HEK293 (cell line): ENCODE results near the gene KIR3DL1.
"Not testable (repeated sequence)": the region's sequence is repeated elsewhere in the genome, so short reads cannot be mapped to it uniquely, and the experiment has no call there.

Source experiments
- CTCF ChIA-PET: fragments of 350-600 bp; formaldehyde crosslinking; extraction: SDS; loops from one replicate; lab custom pipeline; 2021; ENCODE audit warnings: antibody characterized with exemption; lab: Yijun Ruan, JAX
- POLR2A ChIA-PET: fragments of 300-600 bp; formaldehyde crosslinking; extraction: SDS; loops from one replicate; lab custom pipeline; 2020; ENCODE audit warnings: antibody characterized with exemption, inconsistent platforms; lab: Yijun Ruan, JAX
- H3K27ac ChIP-seq: fragments of 200-500 bp; sonication (Bioruptor generic); 2 replicates; pipeline ENCODE4 v1.5.1; 2014; ENCODE audit warnings: low read depth, low read length, control low read depth, inconsistent platforms; ENCODE audit errors: extremely low read depth
- H3K36me3 ChIP-seq, 2 experiments: fragments of 200-500 bp in 1 of 2; sonication (Bioruptor generic) in 1 of 2; 1 replicate in 1 of 2; 2 replicates in 1 of 2; pipeline ENCODE4 v1.5.1; 2014 to 2017; ENCODE audit warnings: inconsistent platforms in 2 of 2, low read length in 2 of 2; ENCODE audit not compliant: control insufficient read depth in 2 of 2, insufficient read depth in 1 of 2
- H3K4me1 ChIP-seq: fragments of 200-500 bp; sonication (Bioruptor generic); 2 replicates; pipeline ENCODE4 v1.5.1; 2014; ENCODE audit warnings: mild to moderate bottlenecking, low read length, inconsistent platforms; ENCODE audit not compliant: control insufficient read depth, insufficient read depth
- H3K4me3 ChIP-seq: 2 replicates; pipeline ENCODE4 v1.5.1; 2011; ENCODE audit warnings: low read depth, mild to moderate bottlenecking, control low read depth, low read length, moderate library complexity
- H3K9me3 ChIP-seq: fragments of 200-500 bp; sonication (Bioruptor generic); 2 replicates; pipeline ENCODE4 v1.5.1; 2014; ENCODE audit warnings: low read depth, low read length, inconsistent platforms; ENCODE audit not compliant: control insufficient read depth, insufficient read depth
- ZBTB10 ChIP-seq: fragments of 450-650 bp; formaldehyde crosslinking; IDR thresholded peaks from 2 replicates; pipeline ENCODE4 v1.5.1; 2016; ENCODE audit warnings: missing biosample characterization, missing genetic modification characterization
- ZBTB44 ChIP-seq: fragments of 450-650 bp; IDR thresholded peaks from 2 replicates; pipeline ENCODE4 v1.5.1; 2018; ENCODE audit warnings: missing biosample characterization, mild to moderate bottlenecking, missing genetic modification characterization
- ZNF324 ChIP-seq: fragments of 450-650 bp; formaldehyde crosslinking; IDR thresholded peaks from 2 replicates; pipeline ENCODE4 v1.5.1; 2016; ENCODE audit warnings: missing biosample characterization, missing genetic modification characterization
- ZNF518A ChIP-seq: fragments of 450-650 bp; formaldehyde crosslinking; conservative IDR thresholded peaks from 2 replicates; pipeline ENCODE4 v1.5.1; 2016; ENCODE audit warnings: low read depth, missing biosample characterization, missing genetic modification characterization
- ZNF521 ChIP-seq: fragments of 450-650 bp; formaldehyde crosslinking; IDR thresholded peaks from 2 replicates; pipeline ENCODE4 v1.5.1; 2017; ENCODE audit warnings: missing biosample characterization, mild to moderate bottlenecking, missing genetic modification characterization
- ZNF530 ChIP-seq: fragments of 450-650 bp; formaldehyde crosslinking; IDR thresholded peaks from 2 replicates; pipeline ENCODE4 v1.5.1; 2016; ENCODE audit warnings: low read depth, missing biosample characterization, missing genetic modification characterization
- ZNF623 ChIP-seq: fragments of 450-650 bp; formaldehyde crosslinking; IDR thresholded peaks from 2 replicates; pipeline ENCODE4 v1.5.1; 2016; ENCODE audit warnings: missing biosample characterization, missing genetic modification characterization
- ZNF639 ChIP-seq: fragments of 450-650 bp; formaldehyde crosslinking; IDR thresholded peaks from 2 replicates; pipeline ENCODE4 v1.5.1; 2016; ENCODE audit warnings: missing biosample characterization, missing genetic modification characterization
- ZNF707 ChIP-seq: fragments of 450-650 bp; formaldehyde crosslinking; IDR thresholded peaks from 2 replicates; pipeline ENCODE4 v1.5.1; 2016; ENCODE audit warnings: missing biosample characterization, missing genetic modification characterization
- ZSCAN23 ChIP-seq: fragments of 450-650 bp; formaldehyde crosslinking; IDR thresholded peaks from 2 replicates; pipeline ENCODE4 v1.5.1; 2016; ENCODE audit warnings: missing biosample characterization, missing genetic modification characterization

KIR3DL1 gene

GRCh38 chr19:54835126-54835525 is 18.9 kb downstream of the KIR3DL1 start:
- CTCF ChIA-PET: interaction anchor here (0.6 kb wide), 1 partner anchor 356 kb away, joined by 5 read pairs; no protein-coding TSS in a partner anchor
- H3K4me1 ChIP-seq, H3K4me3 ChIP-seq, H3K9me3 ChIP-seq, POLR2A ChIA-PET, H3K36me3 ChIP-seq, H3K27ac ChIP-seq: not testable (repeated sequence)

GRCh38 chr19:54837522-54837921 is 21.3 kb downstream of the KIR3DL1 start:
- H3K4me1 ChIP-seq, H3K9me3 ChIP-seq, H3K36me3 ChIP-seq, CTCF ChIA-PET, H3K27ac ChIP-seq, H3K4me3 ChIP-seq, POLR2A ChIA-PET: not testable (repeated sequence)

GRCh38 chr19:54843171-54843570 is 26.9 kb downstream of the KIR3DL1 start:
- H3K36me3 ChIP-seq, H3K27ac ChIP-seq, H3K4me1 ChIP-seq, H3K9me3 ChIP-seq, CTCF ChIA-PET, POLR2A ChIA-PET, H3K4me3 ChIP-seq: not testable (repeated sequence)

- H3K36me3 ChIP-seq, H3K27ac ChIP-seq, H3K9me3 ChIP-seq, H3K4me1 ChIP-seq, POLR2A ChIA-PET, H3K4me3 ChIP-seq, CTCF ChIA-PET: not testable (repeated sequence)
Measured at GRCh38 chr19:54850061-54850640, 33.9 kb downstream of the KIR3DL1 start, which contains the start of gene KIR3DL2. TSS of gene KIR3DL2 (plus strand) at chr19:54850443. CDS start at chr19:54850476, 33 bp downstream.

- TF ChIP-seq ZNF623 (tag by site-specific recombination): no peak
- TF ChIP-seq ZNF518A: no peak
- no peak for TF ChIP-seq ZNF521 (tag by site-specific recombination)
- TF ChIP-seq ZBTB44 (tag by site-specific recombination): no peak
- no peak for TF ChIP-seq ZNF324 (tag by site-specific recombination)
- no peak for TF ChIP-seq ZNF639 (tag by site-specific recombination)
- TF ChIP-seq ZNF530 (tag by site-specific recombination): no peak
- no peak for TF ChIP-seq ZBTB10 (tag by site-specific recombination)
- TF ChIP-seq ZNF707 (tag by site-specific recombination): no peak
- TF ChIP-seq ZSCAN23: no peak
- no peaks in the 10 kb centered on the region for H3K4me1 ChIP-seq
- POLR2A ChIA-PET: no interaction called here
- no peak overlapping the region for H3K27ac ChIP-seq
- CTCF ChIA-PET: no interaction called here
- H3K4me3 ChIP-seq: no peak overlapping the region
- no peaks in the 10 kb centered on the region; the same call in 1 of the 2 replicates for H3K9me3 ChIP-seq
- no peaks in the 10 kb centered on the region for H3K36me3 ChIP-seq
Measured at GRCh38 chr19:54850930-54851329, 34.7 kb downstream of the KIR3DL1 start.
